K562 (cell line): ENCODE measurements around the gene RNASEH2A. TPM values are rescaled to one million over a fixed set of nuclear protein-coding genes. Genes with fewer than 3 reads are reported as not detected.

Source experiments
- ATF3 ChIP-seq, 2 experiments: fragments of 450-650 bp in 1 of 2; sonication (generic) in 1 of 2; formaldehyde crosslinking in 1 of 2; IDR thresholded peaks in 1 of 2; conservative IDR thresholded peaks in 1 of 2; 2 replicates each; pipeline versions ENCODE4 v1.6.1 to v1.8.1; 2016 to 2023; ENCODE audit warnings: mild to moderate bottlenecking in 2 of 2, moderate library complexity in 2 of 2, inconsistent platforms in 1 of 2, missing genetic modification reagents in 1 of 2
- CTCFL ChIP-seq: IDR thresholded peaks from 2 replicates; pipeline ENCODE4 v1.6.1; 2011; ENCODE audit warnings: borderline replicate concordance, low read depth, mild to moderate bottlenecking, moderate library complexity, low read length; ENCODE audit not compliant: insufficient read depth, poor library complexity, severe bottlenecking
- ELF2 ChIP-seq: fragments of 250-450 bp; sonication (Bioruptor Pico); IDR thresholded peaks from 2 replicates; pipeline ENCODE4 v1.5.0; 2021; ENCODE audit warnings: mild to moderate bottlenecking
- JUND ChIP-seq, 2 experiments: IDR thresholded peaks; 2 replicates in 1 of 2; 3 replicates in 1 of 2; pipeline ENCODE4 v1.6.1; 2011; ENCODE audit warnings: borderline replicate concordance in 2 of 2, low read depth in 2 of 2, low read length in 2 of 2, improper control_type of control experiment in 1 of 2, missing biosample characterization in 1 of 2, missing genetic modification characterization in 1 of 2, missing genetic modification reagents in 1 of 2
- KDM1A ChIP-seq, 2 experiments: fragments of 450-650 bp; IDR thresholded peaks; 2 replicates each; pipeline ENCODE4 v1.6.1; 2016; ENCODE audit warnings: mild to moderate bottlenecking in 2 of 2
- KLF6 ChIP-seq: fragments of 250-450 bp; sonication (Bioruptor Pico); IDR thresholded peaks from 2 replicates; pipeline ENCODE4 v1.4.0; 2020; ENCODE audit warnings: mild to moderate bottlenecking, moderate library complexity, borderline replicate concordance
- MEF2A ChIP-seq: IDR thresholded peaks from 2 replicates; pipeline ENCODE4 v1.6.1; 2011; ENCODE audit warnings: low read depth, mild to moderate bottlenecking, low read length, moderate library complexity; ENCODE audit not compliant: control insufficient read depth
- PHB ChIP-seq: fragments of 250-450 bp; sonication (Bioruptor Pico); IDR thresholded peaks from 2 replicates; pipeline ENCODE4 v1.5.0; 2021
- SAFB ChIP-seq: fragments of 200-400 bp; formaldehyde crosslinking; IDR thresholded peaks from 2 replicates; pipeline ENCODE4 v1.6.1; 2017; ENCODE audit warnings: low read depth, low read length, borderline replicate concordance
- SMARCA5 ChIP-seq: fragments of 450-650 bp; IDR thresholded peaks from 2 replicates; pipeline ENCODE4 v1.6.1; 2016
- SRSF1 ChIP-seq: fragments of 200-400 bp; formaldehyde crosslinking; IDR thresholded peaks from 2 replicates; pipeline ENCODE4 v1.6.1; 2017; ENCODE audit warnings: mild to moderate bottlenecking, low read depth, low read length, moderate library complexity
- TARDBP ChIP-seq: fragments of 450-650 bp; IDR thresholded peaks from 2 replicates; pipeline ENCODE4 v1.6.1; 2016
- YY1 ChIP-seq, 3 experiments: IDR thresholded peaks; 2 replicates each; pipeline ENCODE4 v1.6.1; 2011; ENCODE audit warnings: low read length in 2 of 3, mild to moderate bottlenecking in 2 of 3, moderate library complexity in 2 of 3, borderline replicate concordance in 1 of 3, control low read depth in 1 of 3, low read depth in 1 of 3; ENCODE audit not compliant: insufficient read depth in 3 of 3, insufficient replicate concordance in 2 of 3, control insufficient read depth in 1 of 3, insufficient read length in 1 of 3; ENCODE audit errors: extremely low read depth in 1 of 3
- ZNF134 ChIP-seq: fragments of 250-450 bp; sonication (Bioruptor Pico); conservative IDR thresholded peaks from 2 replicates; pipeline ENCODE4 v1.4.0; 2020
- ZNF143 ChIP-seq: sonication (generic); formaldehyde crosslinking; IDR thresholded peaks from 2 replicates; pipeline ENCODE4 v1.9.0; 2022; ENCODE audit warnings: mild to moderate bottlenecking, missing genetic modification reagents
- ZNF280B ChIP-seq: fragments of 250-450 bp; sonication (Bioruptor Pico); IDR thresholded peaks from 2 replicates; pipeline ENCODE4 v1.5.1; 2021; ENCODE audit warnings: mild to moderate bottlenecking
- ZNF740 ChIP-seq, 3 experiments: fragments of 200-800 bp in 1 of 3; sonication (Bioruptor generic) in 1 of 3; sonication (generic) in 1 of 3; formaldehyde crosslinking in 1 of 3; IDR thresholded peaks; 2 replicates each; pipeline versions ENCODE4 v1.6.1 to v1.8.0; 2016 to 2022; ENCODE audit warnings: mild to moderate bottlenecking in 2 of 3, missing compliant biosample characterization in 2 of 3, missing genetic modification characterization in 2 of 3, missing genetic modification reagents in 1 of 3
- polyA plus RNA-seq, 8 experiments: library from polyadenylated mRNA; depleted of rRNA in 4 of 8; stranded (reverse) in 5 of 8; unstranded in 3 of 8; fragments of >200 nt; fragmentation: Nextera tagmentation in 2 of 8; fragmentation: Illumina TruSeq in 1 of 8; extraction: Ambion mirVana in 2 of 8; extraction: Trizol in 1 of 8; gene quantifications; 2 replicates each; pipeline versions ENCODE4 v1.2.1 to v1.2.3, GENCODE V29; 2011 to 2014; ENCODE audit warnings: inconsistent platforms in 1 of 8, missing spikeins in 1 of 8
- total RNA-seq, 7 experiments: library from RNA; depleted of rRNA in 6 of 7; stranded (reverse); fragments of >200 nt in 6 of 7; fragmentation: Illumina TruSeq in 2 of 7; extraction: Trizol in 2 of 7; gene quantifications; 2 replicates each; pipeline versions ENCODE4 v1.2.1 to v1.2.3, GENCODE V29; 2011 to 2021; ENCODE audit warnings: low replicate concordance in 1 of 7

RNASEH2A gene
- total and polyA plus RNA-seq, 9 of the 15 experiments (the other 6 are each of a cell fraction or from before 2014, with no cell fraction given), result 22.3 to 78.0 (median 61.7) TPM

GRCh38 chr19:12796146-12797071, 10.0 kb upstream of the RNASEH2A start (continued):
- no peak for TF ChIP-seq ZNF740 (CRISPR knock-in tag; IDR thresholded peaks at IDR 0.05)
- no peak for TF ChIP-seq ZNF740 (tag; IDR thresholded peaks at IDR 0.05)
- TF ChIP-seq JUND (IDR thresholded peaks at IDR 0.05; ENCODE audit: borderline replicate concordance, low read depth, low read length), result peak; percentile 41
- no peak; the same call in 2 of the 3 replicates for TF ChIP-seq JUND (tag; IDR thresholded peaks at IDR 0.05; ENCODE audit: borderline replicate concordance, low read depth, low read length)
- TF ChIP-seq ZNF134 (CRISPR knock-in tag), result 0 out of 2 replicates have a peak, but pooled peaks have one; percentile 47
- TF ChIP-seq KLF6 (CRISPR knock-in tag), result no peak
- no peak for TF ChIP-seq SAFB
- no peak for TF ChIP-seq ATF3 (IDR thresholded peaks at IDR 0.05)
- TF ChIP-seq ATF3 (CRISPR knock-in tag; conservative IDR thresholded peaks at IDR 0.05), result no peak
- TF ChIP-seq YY1 (IDR thresholded peaks at IDR 0.05; ENCODE audit: borderline replicate concordance in 1 of 3, control insufficient read depth in 1 of 3, extremely low read depth in 1 of 3, insufficient read depth in 3 of 3, insufficient read length in 1 of 3, insufficient replicate concordance in 2 of 3, low read depth in 1 of 3, low read length in 2 of 3), result no peak
- TF ChIP-seq TARDBP, result no peak
- TF ChIP-seq PHB (CRISPR knock-in tag), result no peak
- TF ChIP-seq ZNF143, result 0 out of 2 replicates have a peak, but pooled peaks have one; percentile 24
- TF ChIP-seq SRSF1, result no peak
- 0 out of 2 replicates have a peak, but pooled peaks have one; percentile 36 for TF ChIP-seq ELF2 (CRISPR knock-in tag)
- TF ChIP-seq MEF2A, result no peak
- TF ChIP-seq KDM1A (IDR thresholded peaks at IDR 0.05), result peak in 1 of 2 experiments; percentile 41; a peak in 1 of 4 replicates
- TF ChIP-seq CTCFL, result peak; percentile 43
- TF ChIP-seq ZNF280B (CRISPR knock-in tag), result no peak
- no peak for TF ChIP-seq SMARCA5
